Liver (tissue), 9 donors: Measurements from ENCODE around the gene LRIF1. TPM values are rescaled to one million over a fixed set of nuclear protein-coding genes. Genes with fewer than 3 reads are reported as not detected.

ENCODE experiments used
- DNase-seq: peaks from one replicate; pipeline ENCODE4 v3.0.0-alpha.2; 2017; ENCODE audit warnings: low spot score
- H3K27ac ChIP-seq, 2 donors: one replicate each; pipeline ENCODE4 v1.7.0; 2013; ENCODE audit warnings: inconsistent platforms in 2 of 2, low read length in 2 of 2, control low read depth in 1 of 2, low read depth in 1 of 2, mild to moderate bottlenecking in 1 of 2
- H3K27me3 ChIP-seq, 4 donors: one replicate each; pipeline versions ENCODE4 v1.6.1 to v1.7.0; 2013; ENCODE audit warnings: low read length in 3 of 4, inconsistent platforms in 1 of 4, mild to moderate bottlenecking in 1 of 4, moderate library complexity in 1 of 4; ENCODE audit not compliant: control insufficient read depth in 4 of 4, insufficient read depth in 4 of 4
- H3K36me3 ChIP-seq, 4 donors: one replicate each; pipeline versions ENCODE4 v1.6.1 to v1.7.0; 2013; ENCODE audit warnings: low read length in 3 of 4, mild to moderate bottlenecking in 3 of 4, low read depth in 1 of 4, moderate library complexity in 1 of 4; ENCODE audit not compliant: control insufficient read depth in 4 of 4, insufficient read depth in 3 of 4
- H3K4me1 ChIP-seq, 4 donors: one replicate each; pipeline versions ENCODE4 v1.6.1 to v1.7.0; 2013; ENCODE audit warnings: low read length in 3 of 4, mild to moderate bottlenecking in 3 of 4, moderate library complexity in 1 of 4; ENCODE audit not compliant: control insufficient read depth in 4 of 4, insufficient read depth in 4 of 4
- H3K4me3 ChIP-seq, 3 donors: one replicate each; pipeline versions ENCODE4 v1.6.1 to v1.7.0; 2013; ENCODE audit warnings: low read length in 3 of 3, control low read depth in 1 of 3, low read depth in 1 of 3, mild to moderate bottlenecking in 1 of 3
- H3K9ac ChIP-seq, 2 donors: one replicate each; pipeline ENCODE4 v1.7.0; 2013; ENCODE audit warnings: low read length in 2 of 2, mild to moderate bottlenecking in 2 of 2, moderate library complexity in 2 of 2, control low read depth in 1 of 2, low read depth in 1 of 2
- H3K9me3 ChIP-seq, 4 donors: one replicate each; pipeline versions ENCODE4 v1.6.1 to v1.7.0; 2013; ENCODE audit warnings: low read length in 3 of 4; ENCODE audit not compliant: control insufficient read depth in 4 of 4
- EGR1 ChIP-seq, 2 donors: IDR thresholded peaks; 2 replicates each; pipeline ENCODE4 v1.6.1; 2016 to 2018; ENCODE audit warnings: antibody characterized with exemption in 2 of 2, low read depth in 2 of 2
- FOXA1 ChIP-seq: IDR thresholded peaks from 2 replicates; pipeline ENCODE4 v1.6.1; 2016; ENCODE audit warnings: antibody characterized with exemption
- FOXA2 ChIP-seq: IDR thresholded peaks from 2 replicates; pipeline ENCODE4 v1.6.1; 2016; ENCODE audit warnings: antibody characterized with exemption
- GABPA ChIP-seq, 2 donors: IDR thresholded peaks in 1 of 2; conservative IDR thresholded peaks in 1 of 2; 2 replicates each; pipeline ENCODE4 v1.6.1; 2016; ENCODE audit warnings: antibody characterized with exemption in 2 of 2, mild to moderate bottlenecking in 1 of 2, moderate library complexity in 1 of 2
- HNF4A ChIP-seq, 2 donors: conservative IDR thresholded peaks; 2 replicates each; pipeline ENCODE4 v1.6.1; 2016; ENCODE audit warnings: antibody characterized with exemption in 2 of 2, mild to moderate bottlenecking in 2 of 2
- HNF4G ChIP-seq: IDR thresholded peaks from 2 replicates; pipeline ENCODE4 v1.6.1; 2016; ENCODE audit warnings: antibody characterized with exemption
- JUND ChIP-seq, 2 donors: IDR thresholded peaks; 2 replicates each; pipeline ENCODE4 v1.6.1; 2016; ENCODE audit warnings: antibody characterized with exemption in 2 of 2
- NR2F2 ChIP-seq: IDR thresholded peaks from 2 replicates; pipeline ENCODE4 v1.6.1; 2016; ENCODE audit warnings: antibody characterized with exemption
- RAD21 ChIP-seq, 2 donors: IDR thresholded peaks; 2 replicates each; pipeline ENCODE4 v1.6.1; 2016; ENCODE audit warnings: antibody characterized with exemption in 2 of 2, mild to moderate bottlenecking in 2 of 2
- RXRA ChIP-seq, 2 donors: IDR thresholded peaks; 2 replicates each; pipeline ENCODE4 v1.6.1; 2017 to 2018; ENCODE audit warnings: antibody characterized with exemption in 2 of 2, mild to moderate bottlenecking in 1 of 2
- SP1 ChIP-seq: IDR thresholded peaks from 2 replicates; pipeline ENCODE4 v1.6.1; 2018; ENCODE audit warnings: antibody characterized with exemption, mild to moderate bottlenecking
- TAF1 ChIP-seq: conservative IDR thresholded peaks from 2 replicates; pipeline ENCODE4 v1.6.1; 2016; ENCODE audit warnings: antibody characterized with exemption, mild to moderate bottlenecking
- YY1 ChIP-seq: IDR thresholded peaks from 2 replicates; pipeline ENCODE4 v1.6.1; 2016; ENCODE audit warnings: antibody characterized with exemption, mild to moderate bottlenecking
- WGBS: extraction: QIAGEN DNeasy Blood & Tissue Kit; methylation state at CpG from one replicate; pipeline ENCODE4 v1.1.7; 2013; 5-methylcytosine and 5-hydroxymethylcytosine counted together
- polyA plus RNA-seq, 2 donors: library from polyadenylated mRNA; stranded (reverse) in 1 of 2; unstranded in 1 of 2; fragments of 200-250 nt in 1 of 2; fragments of >200 nt in 1 of 2; fragmentation: Nextera tagmentation in 1 of 2; extraction: Ambion mirVana in 1 of 2; gene quantifications; one replicate each; pipeline versions ENCODE4 v1.2.1 to v1.2.3, GENCODE V29; 2013 to 2015
- total RNA-seq, 2 donors: library from RNA; depleted of rRNA; stranded (reverse); fragments of >200 nt; gene quantifications; one replicate each; pipeline ENCODE4 v1.2.3, GENCODE V29; 2014
- TF ChIP-seq, protein P1 (sequence below): IDR thresholded peaks from 2 replicates; pipeline ENCODE4 v1.6.1; 2016; ENCODE audit warnings: antibody characterized with exemption
- TF ChIP-seq, protein P2 (sequence below): fragments of 150-350 bp; IDR thresholded peaks from 2 replicates; pipeline ENCODE4 v1.5.1; 2017; ENCODE audit warnings: improper control_type of control experiment, low read depth, low read length; ENCODE audit not compliant: missing input control
- TF ChIP-seq, protein P3 (sequence below): IDR thresholded peaks from 2 replicates; pipeline ENCODE4 v1.6.1; 2016; ENCODE audit warnings: antibody characterized with exemption, mild to moderate bottlenecking
- TF ChIP-seq, protein P4 (sequence below): IDR thresholded peaks from 2 replicates; pipeline ENCODE4 v1.6.1; 2016; ENCODE audit warnings: antibody characterized with exemption
- TF ChIP-seq, protein P5 (sequence below): IDR thresholded peaks from 2 replicates; pipeline ENCODE4 v1.6.1; 2016; ENCODE audit warnings: antibody characterized with exemption
- donor health status: healthy.
- donor health status: healthy.
- donor health status: healthy.
- donor health status: healthy.
- donor health status: healthy.

Gene LRIF1
- total and polyA plus RNA-seq, 4 donors = 3.9 to 7.1 (median 6.2) TPM

DNA sequence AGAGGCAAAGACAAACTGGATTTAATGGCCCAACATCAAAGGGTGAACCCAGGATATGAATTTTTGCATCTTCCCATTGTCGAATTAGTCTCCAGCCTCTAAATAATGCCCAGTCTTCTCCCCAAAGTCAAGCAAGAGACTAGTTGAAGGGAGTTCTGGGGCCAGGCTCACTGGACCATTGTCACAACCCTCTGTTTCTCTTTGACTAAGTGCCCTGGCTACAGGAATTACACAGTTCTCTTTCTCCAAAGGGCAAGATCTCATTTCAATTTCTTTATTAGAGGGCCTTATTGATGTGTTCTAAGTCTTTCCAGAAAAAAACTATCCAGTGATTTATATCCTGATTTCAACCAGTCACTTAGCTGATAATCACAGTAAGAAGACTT lies 64.3 kb downstream of the LRIF1 start (continued):
- TF ChIP-seq, protein P1, sequence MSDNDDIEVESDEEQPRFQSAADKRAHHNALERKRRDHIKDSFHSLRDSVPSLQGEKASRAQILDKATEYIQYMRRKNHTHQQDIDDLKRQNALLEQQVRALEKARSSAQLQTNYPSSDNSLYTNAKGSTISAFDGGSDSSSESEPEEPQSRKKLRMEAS = no peak
- TF ChIP-seq YY1 (no peak), HNF4A (conservative IDR thresholded peaks at IDR 0.05) (no peak), FOXA2 (no peak), SP1 (no peak), FOXA1 (no peak), HNF4G (no peak)

DNA sequence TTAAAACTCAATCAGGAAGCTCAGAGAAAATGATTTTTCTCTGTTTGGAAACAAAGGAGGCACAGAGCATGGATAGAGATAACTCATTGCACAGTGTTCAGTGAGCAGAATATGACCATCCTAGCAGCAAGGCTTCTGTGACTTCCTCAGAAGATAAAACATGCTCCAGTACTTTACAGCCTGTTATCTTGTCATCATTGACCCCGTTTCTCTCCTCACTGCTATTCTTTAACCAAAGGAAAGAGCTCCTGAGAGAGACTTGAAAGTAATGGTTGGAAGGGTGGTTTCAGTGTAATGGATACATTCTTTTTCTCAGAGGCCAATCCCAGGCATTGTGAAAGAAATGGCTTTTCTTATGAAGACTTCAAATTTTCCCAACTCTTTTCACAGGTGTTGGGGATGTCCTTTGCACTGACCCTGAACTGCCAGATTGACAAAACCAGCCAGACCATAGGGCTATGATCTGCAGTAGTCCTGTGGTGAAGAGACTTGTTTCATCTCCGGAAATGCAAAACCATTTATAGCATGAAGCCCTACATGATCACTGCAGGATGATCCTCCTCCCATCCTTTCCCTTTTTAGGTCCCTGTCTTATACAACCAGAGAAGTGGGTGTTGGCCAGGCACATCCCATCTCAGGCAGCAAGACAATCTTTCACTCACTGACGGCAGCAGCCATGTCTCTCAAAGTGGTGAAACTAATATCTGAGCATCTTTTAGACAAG lies 64.8 kb downstream of the LRIF1 start:
- no peak overlapping the region for H3K4me3 ChIP-seq
- TF ChIP-seq, protein P2, sequence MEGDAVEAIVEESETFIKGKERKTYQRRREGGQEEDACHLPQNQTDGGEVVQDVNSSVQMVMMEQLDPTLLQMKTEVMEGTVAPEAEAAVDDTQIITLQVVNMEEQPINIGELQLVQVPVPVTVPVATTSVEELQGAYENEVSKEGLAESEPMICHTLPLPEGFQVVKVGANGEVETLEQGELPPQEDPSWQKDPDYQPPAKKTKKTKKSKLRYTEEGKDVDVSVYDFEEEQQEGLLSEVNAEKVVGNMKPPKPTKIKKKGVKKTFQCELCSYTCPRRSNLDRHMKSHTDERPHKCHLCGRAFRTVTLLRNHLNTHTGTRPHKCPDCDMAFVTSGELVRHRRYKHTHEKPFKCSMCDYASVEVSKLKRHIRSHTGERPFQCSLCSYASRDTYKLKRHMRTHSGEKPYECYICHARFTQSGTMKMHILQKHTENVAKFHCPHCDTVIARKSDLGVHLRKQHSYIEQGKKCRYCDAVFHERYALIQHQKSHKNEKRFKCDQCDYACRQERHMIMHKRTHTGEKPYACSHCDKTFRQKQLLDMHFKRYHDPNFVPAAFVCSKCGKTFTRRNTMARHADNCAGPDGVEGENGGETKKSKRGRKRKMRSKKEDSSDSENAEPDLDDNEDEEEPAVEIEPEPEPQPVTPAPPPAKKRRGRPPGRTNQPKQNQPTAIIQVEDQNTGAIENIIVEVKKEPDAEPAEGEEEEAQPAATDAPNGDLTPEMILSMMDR = no peak
- TF ChIP-seq RAD21 (IDR thresholded peaks at IDR 0.05) = no peak
- H3K27me3 ChIP-seq = no peaks in the 10 kb centered on the region
- no peaks in the 10 kb centered on the region for H3K36me3 ChIP-seq
- no peak overlapping the region for H3K9ac ChIP-seq
- no peaks in the 10 kb centered on the region for H3K4me1 ChIP-seq
- H3K27ac ChIP-seq = no peak overlapping the region
- DNase-seq = no peak
- H3K9me3 ChIP-seq = no peaks in the 10 kb centered on the region
- 71% methylated on average over 3 of the region's 3 CpGs for WGBS

DNA sequence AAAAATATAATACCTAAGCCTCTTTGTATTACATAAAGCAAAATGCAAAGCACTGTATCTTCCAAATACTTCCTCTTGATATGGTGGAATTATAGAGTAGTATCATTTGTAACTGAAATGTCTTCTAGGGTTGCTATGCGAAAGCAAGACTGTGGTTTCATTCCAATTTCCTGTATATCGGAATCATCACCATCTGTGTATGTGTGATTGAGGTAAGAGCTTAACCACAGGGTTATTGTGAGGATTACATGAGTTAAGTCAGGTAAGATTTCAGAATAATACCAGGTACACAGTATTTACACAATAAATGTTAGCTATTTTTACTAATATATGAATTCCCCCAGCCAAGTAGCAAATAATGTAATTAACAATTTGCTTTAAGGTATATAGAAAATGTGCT lies 66.0 kb downstream of the LRIF1 start:
- TF ChIP-seq YY1 (no peak), RXRA (IDR thresholded peaks at IDR 0.05) (no peak), EGR1 (IDR thresholded peaks at IDR 0.05; ENCODE audit: low read depth in 2 of 2) (no peak), HNF4A (conservative IDR thresholded peaks at IDR 0.05) (no peak), HNF4G (no peak), FOXA1 (no peak), NR2F2 (no peak), FOXA2 (no peak), RAD21 (IDR thresholded peaks at IDR 0.05) (no peak), GABPA (IDR thresholded peaks at IDR 0.05 in 1 of 2, conservative IDR thresholded peaks at IDR 0.05 in 1 of 2) (no peak), TAF1 (no peak), JUND (IDR thresholded peaks at IDR 0.05) (no peak), SP1 (no peak)
- TF ChIP-seq, protein P1 = no peak
- TF ChIP-seq, protein P3, sequence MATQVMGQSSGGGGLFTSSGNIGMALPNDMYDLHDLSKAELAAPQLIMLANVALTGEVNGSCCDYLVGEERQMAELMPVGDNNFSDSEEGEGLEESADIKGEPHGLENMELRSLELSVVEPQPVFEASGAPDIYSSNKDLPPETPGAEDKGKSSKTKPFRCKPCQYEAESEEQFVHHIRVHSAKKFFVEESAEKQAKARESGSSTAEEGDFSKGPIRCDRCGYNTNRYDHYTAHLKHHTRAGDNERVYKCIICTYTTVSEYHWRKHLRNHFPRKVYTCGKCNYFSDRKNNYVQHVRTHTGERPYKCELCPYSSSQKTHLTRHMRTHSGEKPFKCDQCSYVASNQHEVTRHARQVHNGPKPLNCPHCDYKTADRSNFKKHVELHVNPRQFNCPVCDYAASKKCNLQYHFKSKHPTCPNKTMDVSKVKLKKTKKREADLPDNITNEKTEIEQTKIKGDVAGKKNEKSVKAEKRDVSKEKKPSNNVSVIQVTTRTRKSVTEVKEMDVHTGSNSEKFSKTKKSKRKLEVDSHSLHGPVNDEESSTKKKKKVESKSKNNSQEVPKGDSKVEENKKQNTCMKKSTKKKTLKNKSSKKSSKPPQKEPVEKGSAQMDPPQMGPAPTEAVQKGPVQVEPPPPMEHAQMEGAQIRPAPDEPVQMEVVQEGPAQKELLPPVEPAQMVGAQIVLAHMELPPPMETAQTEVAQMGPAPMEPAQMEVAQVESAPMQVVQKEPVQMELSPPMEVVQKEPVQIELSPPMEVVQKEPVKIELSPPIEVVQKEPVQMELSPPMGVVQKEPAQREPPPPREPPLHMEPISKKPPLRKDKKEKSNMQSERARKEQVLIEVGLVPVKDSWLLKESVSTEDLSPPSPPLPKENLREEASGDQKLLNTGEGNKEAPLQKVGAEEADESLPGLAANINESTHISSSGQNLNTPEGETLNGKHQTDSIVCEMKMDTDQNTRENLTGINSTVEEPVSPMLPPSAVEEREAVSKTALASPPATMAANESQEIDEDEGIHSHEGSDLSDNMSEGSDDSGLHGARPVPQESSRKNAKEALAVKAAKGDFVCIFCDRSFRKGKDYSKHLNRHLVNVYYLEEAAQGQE = no peak
- TF ChIP-seq, protein P4, sequence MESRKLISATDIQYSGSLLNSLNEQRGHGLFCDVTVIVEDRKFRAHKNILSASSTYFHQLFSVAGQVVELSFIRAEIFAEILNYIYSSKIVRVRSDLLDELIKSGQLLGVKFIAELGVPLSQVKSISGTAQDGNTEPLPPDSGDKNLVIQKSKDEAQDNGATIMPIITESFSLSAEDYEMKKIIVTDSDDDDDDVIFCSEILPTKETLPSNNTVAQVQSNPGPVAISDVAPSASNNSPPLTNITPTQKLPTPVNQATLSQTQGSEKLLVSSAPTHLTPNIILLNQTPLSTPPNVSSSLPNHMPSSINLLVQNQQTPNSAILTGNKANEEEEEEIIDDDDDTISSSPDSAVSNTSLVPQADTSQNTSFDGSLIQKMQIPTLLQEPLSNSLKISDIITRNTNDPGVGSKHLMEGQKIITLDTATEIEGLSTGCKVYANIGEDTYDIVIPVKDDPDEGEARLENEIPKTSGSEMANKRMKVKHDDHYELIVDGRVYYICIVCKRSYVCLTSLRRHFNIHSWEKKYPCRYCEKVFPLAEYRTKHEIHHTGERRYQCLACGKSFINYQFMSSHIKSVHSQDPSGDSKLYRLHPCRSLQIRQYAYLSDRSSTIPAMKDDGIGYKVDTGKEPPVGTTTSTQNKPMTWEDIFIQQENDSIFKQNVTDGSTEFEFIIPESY = no peak
- TF ChIP-seq, protein P2 = no peak
- TF ChIP-seq, protein P5, sequence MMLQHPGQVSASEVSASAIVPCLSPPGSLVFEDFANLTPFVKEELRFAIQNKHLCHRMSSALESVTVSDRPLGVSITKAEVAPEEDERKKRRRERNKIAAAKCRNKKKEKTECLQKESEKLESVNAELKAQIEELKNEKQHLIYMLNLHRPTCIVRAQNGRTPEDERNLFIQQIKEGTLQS = no peak
- Histone ChIP-seq H3K9me3 (no peaks in the 10 kb centered on the region), H3K4me1 (no peaks in the 10 kb centered on the region), H3K27me3 (no peaks in the 10 kb centered on the region), H3K36me3 (no peaks in the 10 kb centered on the region), H3K9ac (no peak overlapping the region), H3K4me3 (no peak overlapping the region), H3K27ac (no peak overlapping the region)
- DNase-seq = no peak
- 93% methylated on average over 2 of the region's 2 CpGs for WGBS
